HepG2 (cell line): Measurements from ENCODE around the gene COA4. TPM values are rescaled to one million over a fixed set of nuclear protein-coding genes. Genes with fewer than 3 reads are reported as not detected.

Experiments used
- ATAC-seq: fragments of 200-7000 bp; cut with Tn5 transposase; 3 replicates; pipeline ENCODE4 v1.9.1; 2020; ENCODE audit warnings: mild to moderate bottlenecking, moderate library complexity
- Bru-seq: library from RNA; stranded (reverse); fragments of 400-500 nt; gene quantifications from one replicate; lab custom pipeline; 2021; lab: Mats Ljungman, UMichigan
- BruChase-seq, 2 experiments: library from RNA; stranded (reverse); fragments of 400-500 nt; gene quantifications; one replicate each; lab custom pipeline; 2021; lab: Mats Ljungman, UMichigan
- BruUV-seq: library from RNA; stranded (reverse); fragments of 400-500 nt; replicated peaks from 2 replicates; lab custom pipeline; 2021; lab: Mats Ljungman, UMichigan
- CTCF ChIA-PET: fragments of 300-600 bp; formaldehyde crosslinking; extraction: SDS; loops from one replicate; lab custom pipeline; 2021; ENCODE audit warnings: low total read pairs, inconsistent platforms, low intra/inter-chr PET ratio; lab: Yijun Ruan, JAX
- POLR2A ChIA-PET: fragments of 350-600 bp; sonication (Branson Sonifier 250); formaldehyde crosslinking; loops from one replicate; lab custom pipeline; 2020; ENCODE audit warnings: antibody characterized with exemption, inconsistent platforms; lab: Yijun Ruan, JAX
- DNase-seq: peaks from one replicate; pipeline ENCODE4 v3.0.0-alpha.2; 2015; ENCODE audit warnings: low spot score
- FAIRE-seq: peaks from 3 replicates; lab custom pipeline; 2011; peaks lifted over from hg19 to GRCh38; lab: Jason Lieb, UNC
- H2AFZ ChIP-seq: one replicate; pipeline ENCODE4 v1.6.1; 2011; ENCODE audit warnings: low read length, inconsistent platforms
- H3K27ac ChIP-seq: fragments of 300-600 bp; 3 replicates; pipeline ENCODE4 v1.8.0; 2011; ENCODE audit warnings: mixed run types, mild to moderate bottlenecking, mixed read lengths, low read length, inconsistent platforms; ENCODE audit not compliant: insufficient read depth; ENCODE audit errors: extremely low read length
- H3K27me3 ChIP-seq, 2 experiments: fragments of 200-600 bp in 1 of 2; 2 replicates in 1 of 2; 3 replicates in 1 of 2; pipeline versions ENCODE4 v1.6.0 to v1.8.0; 2011; ENCODE audit warnings: low read length in 2 of 2, mild to moderate bottlenecking in 2 of 2, moderate library complexity in 2 of 2, inconsistent platforms in 1 of 2; ENCODE audit not compliant: insufficient read depth in 2 of 2, control insufficient read depth in 1 of 2
- H3K36me3 ChIP-seq, 2 experiments: fragments of 200-600 bp in 1 of 2; replicated peaks in 1 of 2; 2 replicates in 1 of 2; 3 replicates in 1 of 2; pipeline versions ENCODE4 v1.5.1 to v1.8.0; 2011; ENCODE audit warnings: low read length in 2 of 2, inconsistent platforms in 1 of 2; ENCODE audit not compliant: insufficient read depth in 2 of 2, control insufficient read depth in 1 of 2
- H3K4me1 ChIP-seq: 2 replicates; pipeline ENCODE4 v1.5.1; 2012; ENCODE audit warnings: low read length, inconsistent platforms; ENCODE audit not compliant: insufficient read depth
- H3K4me2 ChIP-seq: 2 replicates; pipeline ENCODE4 v1.6.0; 2011; ENCODE audit warnings: low read depth, low read length, inconsistent platforms
- H3K4me3 ChIP-seq, 3 experiments: fragments of 200-600 bp in 1 of 3; sonication (generic), shearing (Covaris generic) in 1 of 3; replicated peaks in 1 of 3; 2 replicates each; pipeline ENCODE4 v1.5.1; 2011 to 2016; ENCODE audit warnings: low read length in 3 of 3, inconsistent platforms in 2 of 3, low read depth in 2 of 3, mild to moderate bottlenecking in 2 of 3, control low read depth in 1 of 3, mixed read lengths in 1 of 3; ENCODE audit not compliant: insufficient read depth in 1 of 3
- H3K79me2 ChIP-seq: one replicate; pipeline ENCODE4 v1.6.1; 2011; ENCODE audit warnings: low read length, inconsistent platforms; ENCODE audit not compliant: insufficient read depth
- H3K9ac ChIP-seq: 2 replicates; pipeline ENCODE4 v1.6.0; 2011; ENCODE audit warnings: mild to moderate bottlenecking, low read depth, low read length, inconsistent platforms; ENCODE audit not compliant: insufficient read depth
- H3K9me3 ChIP-seq: 2 replicates; pipeline ENCODE4 v1.5.1; 2012; ENCODE audit warnings: mild to moderate bottlenecking, low read length
- H4K20me1 ChIP-seq: 2 replicates; pipeline ENCODE4 v1.6.0; 2011; ENCODE audit warnings: inconsistent platforms, mild to moderate bottlenecking, low read length, moderate library complexity; ENCODE audit not compliant: insufficient read depth
- CBFB ChIP-seq: sonication (generic); formaldehyde crosslinking; IDR thresholded peaks from 2 replicates; pipeline ENCODE4 v1.4.0; 2020; ENCODE audit warnings: missing genetic modification reagents
- CEBPG ChIP-seq: IDR thresholded peaks from 2 replicates; pipeline ENCODE4 v1.6.1; 2016
- KLF12 ChIP-seq: sonication (generic); formaldehyde crosslinking; IDR thresholded peaks from 2 replicates; pipeline ENCODE4 v1.4.0; 2020; ENCODE audit warnings: missing genetic modification reagents, borderline replicate concordance
- NCOA2 ChIP-seq: sonication (generic); formaldehyde crosslinking; IDR thresholded peaks from 2 replicates; pipeline ENCODE4 v1.8.0; 2022; ENCODE audit warnings: inconsistent platforms
- NFKB2 ChIP-seq: sonication (generic); formaldehyde crosslinking; IDR thresholded peaks from 2 replicates; pipeline ENCODE4 v1.4.0; 2020; ENCODE audit warnings: missing genetic modification reagents, borderline replicate concordance
- REPIN1 ChIP-seq: sonication (generic); formaldehyde crosslinking; IDR thresholded peaks from 2 replicates; pipeline ENCODE4 v1.8.0; 2022; ENCODE audit warnings: missing genetic modification reagents, low read depth, mild to moderate bottlenecking, borderline replicate concordance
- SAFB2 ChIP-seq: sonication (generic); formaldehyde crosslinking; IDR thresholded peaks from 2 replicates; pipeline ENCODE4 v1.5.1; 2020; ENCODE audit warnings: missing genetic modification reagents, low read depth, mild to moderate bottlenecking, borderline replicate concordance
- SIN3A ChIP-seq: IDR thresholded peaks from 2 replicates; pipeline ENCODE4 v1.6.1; 2011; ENCODE audit warnings: low read depth, mild to moderate bottlenecking, control low read depth, low read length, borderline replicate concordance
- SP1 ChIP-seq, 2 experiments: fragments of 450-650 bp in 1 of 2; sonication (generic) in 1 of 2; formaldehyde crosslinking in 1 of 2; IDR thresholded peaks; 2 replicates each; pipeline versions ENCODE4 v1.4.0 to v1.6.1; 2016 to 2020; ENCODE audit warnings: missing genetic modification reagents in 1 of 2
- TAF1 ChIP-seq: sonication (generic); formaldehyde crosslinking; IDR thresholded peaks from 2 replicates; pipeline ENCODE4 v1.4.0; 2020; ENCODE audit warnings: missing genetic modification reagents
- TIGD3 ChIP-seq: sonication (generic); formaldehyde crosslinking; IDR thresholded peaks from 2 replicates; pipeline ENCODE4 v1.5.1; 2020; ENCODE audit warnings: mild to moderate bottlenecking, missing genetic modification reagents, borderline replicate concordance
- YEATS2 ChIP-seq: sonication (generic); formaldehyde crosslinking; IDR thresholded peaks from 2 replicates; pipeline ENCODE4 v1.4.0; 2020; ENCODE audit warnings: missing genetic modification reagents, borderline replicate concordance
- ZNF260 ChIP-seq: sonication (generic); formaldehyde crosslinking; IDR thresholded peaks from 2 replicates; pipeline ENCODE4 v1.4.0; 2020; ENCODE audit warnings: missing genetic modification reagents, low read depth, mild to moderate bottlenecking, borderline replicate concordance
- ZNF317 ChIP-seq: sonication (generic); formaldehyde crosslinking; IDR thresholded peaks from 2 replicates; pipeline ENCODE4 v1.5.0; 2020; ENCODE audit warnings: mild to moderate bottlenecking, missing genetic modification reagents
- ZSCAN9 ChIP-seq: IDR thresholded peaks from 2 replicates; pipeline ENCODE4 v1.6.1; 2016; ENCODE audit warnings: borderline replicate concordance
- WGBS: methylation state at CpG from one replicate; pipeline ENCODE4 v1.1.6; 2017; ENCODE audit warnings: low lambda C conversion rate; 5-methylcytosine and 5-hydroxymethylcytosine counted together
- in situ Hi-C: cut with HindIII; loops from 2 replicates; pipeline ENCODE4 v1.10.0; 2017; ENCODE audit warnings: low pct_unique_long_range_greater_than_20kb; ENCODE audit not compliant: extremely low pct_ligation_motif_present
- intact Hi-C: fragments of 100-400 bp; cut with micrococcal nuclease; formaldehyde crosslinking; loops from one replicate; pipeline ENCODE4 v1.10.0; 2022; ENCODE audit not compliant: unreplicated experiment
- long read RNA-seq, 2 experiments: library from RNA in 1 of 2; library from polyadenylated mRNA in 1 of 2; stranded (forward) in 1 of 2; unstranded in 1 of 2; transcript quantifications; one replicate each; pipeline ENCODE4 v2.0.0, GENCODE V29; 2019 to 2022
- polyA minus RNA-seq, 3 experiments: library from RNA; depleted of rRNA, polyadenylated mRNA; stranded (reverse); fragments of >200 nt; gene quantifications; 2 replicates each; pipeline ENCODE4 v1.2.3, GENCODE V29; 2011; ENCODE audit warnings: low replicate concordance in 1 of 3
- polyA plus RNA-seq, 8 experiments: library from polyadenylated mRNA; depleted of rRNA in 3 of 8; stranded (reverse) in 7 of 8; unstranded in 1 of 8; fragments of >200 nt; fragmentation: Illumina TruSeq in 4 of 8; extraction: Trizol in 4 of 8; gene quantifications; 2 replicates each; pipeline versions ENCODE4 v1.2.1 to v1.2.3, GENCODE V29; 2011 to 2016; ENCODE audit warnings: low read depth in 4 of 8, missing spikeins in 1 of 8, mixed read lengths in 1 of 8; ENCODE audit not compliant: insufficient read depth in 1 of 8
- total RNA-seq, 5 experiments: library from RNA; depleted of rRNA; stranded (reverse); fragments of >200 nt; fragmentation: Illumina TruSeq; extraction: Trizol; gene quantifications; 2 replicates each; pipeline ENCODE4 v1.2.3, GENCODE V29; 2016; ENCODE audit warnings: low read depth in 1 of 5

The COA4 gene
- 107 and 115 TPM in 2 replicates for total RNA-seq (2016; rRNA removed; fragmentation: Illumina TruSeq; extraction: Trizol)
- total RNA-seq (2016; cell fraction: cytosol; rRNA removed; fragmentation: Illumina TruSeq; extraction: Trizol; ENCODE audit: low read depth) = 96.9 and 107 TPM in 2 replicates
- total RNA-seq (2016; cell fraction: insoluble cytoplasmic fraction; rRNA removed; fragmentation: Illumina TruSeq; extraction: Trizol) = 107 and 117 TPM in 2 replicates
- 122 and 138 TPM in 2 replicates for total RNA-seq (2016; cell fraction: membrane; rRNA removed; fragmentation: Illumina TruSeq; extraction: Trizol)
- 51.8 and 62.0 TPM in 2 replicates for total RNA-seq (2016; cell fraction: nucleus; rRNA removed; fragmentation: Illumina TruSeq; extraction: Trizol)
- 109 and 112 TPM in 2 replicates for polyA plus RNA-seq (2011; rRNA removed)
- polyA plus RNA-seq (2011; cell fraction: cytosol; rRNA removed) = 103 and 122 TPM in 2 replicates
- polyA plus RNA-seq (2011; cell fraction: nucleus; rRNA removed) = 90.3 and 95.4 TPM in 2 replicates
- polyA plus RNA-seq (2012) = 63.1 and 87.3 TPM in 2 replicates
- 93.9 and 122 TPM in 2 replicates for polyA plus RNA-seq (2016; cell fraction: cytosol; fragmentation: Illumina TruSeq; extraction: Trizol; ENCODE audit: low read depth)
- polyA plus RNA-seq (2016; cell fraction: insoluble cytoplasmic fraction; fragmentation: Illumina TruSeq; extraction: Trizol; ENCODE audit: low read depth) = 128 and 137 TPM in 2 replicates
- polyA plus RNA-seq (2016; cell fraction: membrane; fragmentation: Illumina TruSeq; extraction: Trizol; ENCODE audit: low read depth) = 117 and 136 TPM in 2 replicates
- polyA plus RNA-seq (2016; cell fraction: nucleus; fragmentation: Illumina TruSeq; extraction: Trizol; ENCODE audit: insufficient read depth, low read depth) = 98.6 and 101 TPM in 2 replicates
- 79.8 and 104 TPM in 2 replicates for polyA minus RNA-seq (2011; rRNA and poly(A)+ RNA removed; ENCODE audit: low replicate concordance)
- 25.2 and 25.5 TPM in 2 replicates for polyA minus RNA-seq (2011; cell fraction: cytosol; rRNA and poly(A)+ RNA removed)
- polyA minus RNA-seq (2011; cell fraction: nucleus; rRNA and poly(A)+ RNA removed) = 52.3 and 78.8 TPM in 2 replicates
- Bru-seq, nascent RNA = percentile 96 among the genes with signal in this experiment
- percentile 93 among the genes with signal in this experiment for BruChase-seq, experiment 1, labeled RNA remaining after a 6-hour chase
- BruChase-seq, experiment 2, labeled RNA remaining after a 2-hour chase = percentile 93 among the genes with signal in this experiment
- long read RNA-seq, experiment 1, transcript COA4-202 (3 exons, 582 nt) = minor isoform, 8 of 77 reads
- long read RNA-seq, experiment 1, transcript COA4-201 (2 exons, 960 nt) = major isoform, 62 of 77 reads
- long read RNA-seq, experiment 1, partial matches to known transcripts = 4 of 77 reads
- long read RNA-seq, experiment 1, other reads (novel, unspliced or antisense) = 2 of 77 reads
- long read RNA-seq, experiment 2, transcript COA4-206 (2 exons, 922 nt) = minor isoform, 10 of 144 reads
- long read RNA-seq, experiment 2, transcript COA4-202 (3 exons, 582 nt) = minor isoform, 10 of 144 reads
- long read RNA-seq, experiment 2, transcript COA4-201 (2 exons, 960 nt) = major isoform, 113 of 144 reads
- long read RNA-seq, experiment 2, partial matches to known transcripts = 7 of 144 reads
- long read RNA-seq, experiment 2, other reads (novel, unspliced or antisense) = 4 of 144 reads

GRCh38 chr11:73876424-73877310, at the start of gene COA4, which contains the start of gene PAAF1:
TSS of gene COA4 (minus strand) at chr11:73876846. CDS start at chr11:73873378, 3,468 bp downstream.
TSS of gene PAAF1 (plus strand) at chr11:73876999. CDS start at chr11:73877022, 23 bp downstream.
- peak; percentile 60 for FAIRE-seq
- ATAC-seq = peak; percentile 96
- ChIA-PET CTCF (no interaction called here), POLR2A (interaction anchor here (1.0 to 2.2 kb wide), 5 partner anchors 8 to 116 kb away, joined by 3 to 10 read pairs (median 5); partner anchors contain the start of gene RAB6A)
- H2AFZ ChIP-seq = peak within 1 kb of the TSS; percentile 87
- 0% methylated on average over 31 of the region's 57 CpGs for WGBS
- peaks cover 39% of the 10 kb centered on the region for H3K79me2 ChIP-seq
- intact Hi-C loops = loop anchor here (2.0 kb wide), 2 partner anchors 88 to 116 kb away; partner anchors contain the start of gene RAB6A
- no peaks in the 10 kb centered on the region for H3K9me3 ChIP-seq
- BruUV-seq = no TSS peak
- H3K36me3 ChIP-seq = peaks cover 6 to 29% of the 10 kb centered on the region in 2 experiments
- H3K27me3 ChIP-seq = no peaks in the 10 kb centered on the region; a peak in 1 of 5 replicates
- peak; percentile 98 for DNase-seq
- H3K9ac ChIP-seq = peak within 1 kb of the TSS; percentile 94
- in situ Hi-C loops = no loop called here
- H3K4me2 ChIP-seq = peak within 1 kb of the TSS; percentile 99
- no peaks in the 10 kb centered on the region; the same call in 1 of the 2 replicates for H4K20me1 ChIP-seq
- H3K27ac ChIP-seq = peak within 1 kb of the TSS; percentile 98
- peak within 1 kb of the TSS; percentile 70 to 88 (median 82) for H3K4me3 ChIP-seq
- H3K4me1 ChIP-seq = peaks cover 53% of the 10 kb centered on the region
- peak; percentile 84; the same call in 1 of the 2 replicates for TF ChIP-seq SIN3A
- peak; percentile 67; the same call in 1 of the 2 replicates for TF ChIP-seq REPIN1 (CRISPR knock-in tag)
- TF ChIP-seq SAFB2 (CRISPR knock-in tag) = peak; percentile 30; the same call in 1 of the 2 replicates
- no peak for TF ChIP-seq SP1 (IDR thresholded peaks at IDR 0.05)
- TF ChIP-seq SP1 (CRISPR knock-in tag; IDR thresholded peaks at IDR 0.05) = peak; percentile 92
- peak; percentile 42; the same call in 1 of the 2 replicates for TF ChIP-seq NCOA2 (CRISPR knock-in tag)
- peak; percentile 70 for TF ChIP-seq ZNF317 (CRISPR knock-in tag)
- peak; percentile 92 for TF ChIP-seq TAF1
- 0 out of 2 replicates have a peak, but pooled peaks have one; percentile 92 for TF ChIP-seq ZNF260 (CRISPR knock-in tag)
- peak; percentile 96; the same call in 1 of the 2 replicates for TF ChIP-seq NFKB2 (CRISPR knock-in tag)
- peak; percentile 52; the same call in 1 of the 2 replicates for TF ChIP-seq ZSCAN9 (CRISPR knock-in tag)
- peak; percentile 79; the same call in 1 of the 2 replicates for TF ChIP-seq CBFB (CRISPR knock-in tag)
- TF ChIP-seq TIGD3 (CRISPR knock-in tag) = no peak
- TF ChIP-seq KLF12 (CRISPR knock-in tag) = no peak
- peak; percentile 52; the same call in 1 of the 2 replicates for TF ChIP-seq CEBPG (CRISPR knock-in tag)
- peak; percentile 94 for TF ChIP-seq YEATS2
